ENCODE results near the gene CAV3.

The CAV3 gene

GRCh38 chr3:8737301-8737700 is 3.7 kb downstream of the CAV3 start:
- H3K4me2 ChIP-seq (ENCODE audit: low read length) = no peak overlapping the region
- TF ChIP-seq EZH2phosphoT487 (IDR thresholded peaks at IDR 0.05; ENCODE audit: low read depth) = no peak
- TF ChIP-seq CTCF (IDR thresholded peaks at IDR 0.05; ENCODE audit: low read depth, low read length) = no peak
- H3K36me3 ChIP-seq (replicated peaks; ENCODE audit: low read depth, low read length) = no peaks in the 10 kb centered on the region
- no peak overlapping the region for H3K4me3 ChIP-seq (ENCODE audit: low read length)
- no peaks in the 10 kb centered on the region for H3K79me2 ChIP-seq (ENCODE audit: low read length)
- no peaks in the 10 kb centered on the region for H3K9me3 ChIP-seq (ENCODE audit: insufficient read depth, low read length)
- no peaks in the 10 kb centered on the region for H4K20me1 ChIP-seq (ENCODE audit: insufficient read depth, low read length)
- no peak overlapping the region for H3K27ac ChIP-seq (ENCODE audit: low read length)
- peaks cover 7% of the 10 kb centered on the region; the same call in 1 of the 2 replicates for H3K4me1 ChIP-seq (ENCODE audit: low read length)
- H3K9ac ChIP-seq (ENCODE audit: low read length) = no peak overlapping the region
- no peak overlapping the region for H2AFZ ChIP-seq (ENCODE audit: low read depth, low read length)
- H3K27me3 ChIP-seq (ENCODE audit: low read depth, low read length) = no peaks in the 10 kb centered on the region

- no peak overlapping the region for H3K4me3 ChIP-seq (ENCODE audit: low read length)
- H3K9ac ChIP-seq (ENCODE audit: low read length) = no peak overlapping the region
- no peaks in the 10 kb centered on the region for H4K20me1 ChIP-seq (ENCODE audit: insufficient read depth, low read length)
- no peak overlapping the region for H2AFZ ChIP-seq (ENCODE audit: low read depth, low read length)
- H3K79me2 ChIP-seq (ENCODE audit: low read length) = no peaks in the 10 kb centered on the region
- no peaks in the 10 kb centered on the region for H3K36me3 ChIP-seq (replicated peaks; ENCODE audit: low read depth, low read length)
- H3K27me3 ChIP-seq (ENCODE audit: low read depth, low read length) = no peaks in the 10 kb centered on the region
- H3K4me2 ChIP-seq (ENCODE audit: low read length) = no peak overlapping the region
- TF ChIP-seq EZH2phosphoT487 (IDR thresholded peaks at IDR 0.05; ENCODE audit: low read depth) = no peak
- TF ChIP-seq CTCF (IDR thresholded peaks at IDR 0.05; ENCODE audit: low read depth, low read length) = no peak
- no peaks in the 10 kb centered on the region for H3K9me3 ChIP-seq (ENCODE audit: insufficient read depth, low read length)
- no peak overlapping the region for H3K27ac ChIP-seq (ENCODE audit: low read length)
- peaks cover 7% of the 10 kb centered on the region; the same call in 1 of the 2 replicates for H3K4me1 ChIP-seq (ENCODE audit: low read length)
Measured at GRCh38 chr3:8737823-8738222, 4.2 kb downstream of the CAV3 start.

- Histone ChIP-seq H3K4me1 (ENCODE audit: low read length) (peaks cover 7% of the 10 kb centered on the region; the same call in 1 of the 2 replicates), H3K9me3 (ENCODE audit: insufficient read depth, low read length) (no peaks in the 10 kb centered on the region), H3K36me3 (replicated peaks; ENCODE audit: low read depth, low read length) (no peaks in the 10 kb centered on the region), H3K27me3 (ENCODE audit: low read depth, low read length) (no peaks in the 10 kb centered on the region), H3K4me3 (ENCODE audit: low read length) (no peak overlapping the region), H3K79me2 (ENCODE audit: low read length) (no peaks in the 10 kb centered on the region), H4K20me1 (ENCODE audit: insufficient read depth, low read length) (no peaks in the 10 kb centered on the region), H3K27ac (ENCODE audit: low read length) (no peak overlapping the region), H3K9ac (ENCODE audit: low read length) (no peak overlapping the region), H3K4me2 (ENCODE audit: low read length) (no peak overlapping the region), H2AFZ (ENCODE audit: low read depth, low read length) (no peak overlapping the region)
- no peak for TF ChIP-seq CTCF (IDR thresholded peaks at IDR 0.05; ENCODE audit: low read depth, low read length)
Measured at GRCh38 chr3:8738639-8739038, 5.0 kb downstream of the CAV3 start.

GRCh38 chr3:8739757-8740504 is 6.3 kb downstream of the CAV3 start:
- no peak overlapping the region for H3K4me3 ChIP-seq (ENCODE audit: low read length)
- H3K79me2 ChIP-seq (ENCODE audit: low read length) = no peaks in the 10 kb centered on the region
- no peak overlapping the region for H3K9ac ChIP-seq (ENCODE audit: low read length)
- H4K20me1 ChIP-seq (ENCODE audit: insufficient read depth, low read length) = no peaks in the 10 kb centered on the region
- no peaks in the 10 kb centered on the region for H3K9me3 ChIP-seq (ENCODE audit: insufficient read depth, low read length)
- H3K27ac ChIP-seq (ENCODE audit: low read length) = no peak overlapping the region
- peaks cover 7% of the 10 kb centered on the region; the same call in 1 of the 2 replicates for H3K4me1 ChIP-seq (ENCODE audit: low read length)
- H3K27me3 ChIP-seq (ENCODE audit: low read depth, low read length) = no peaks in the 10 kb centered on the region
- no peaks in the 10 kb centered on the region for H3K36me3 ChIP-seq (replicated peaks; ENCODE audit: low read depth, low read length)
- H3K4me2 ChIP-seq (ENCODE audit: low read length) = no peak overlapping the region; the same call in 1 of the 2 replicates
- TF ChIP-seq CTCF (IDR thresholded peaks at IDR 0.05; ENCODE audit: low read depth, low read length) = no peak
- TF ChIP-seq EZH2phosphoT487 (IDR thresholded peaks at IDR 0.05; ENCODE audit: low read depth) = no peak
- H2AFZ ChIP-seq (ENCODE audit: low read depth, low read length) = no peak overlapping the region

Measured in OCI-LY3 (cell line).